Adipose tissue (tissue), 3 donors: Measurements from ENCODE around the gene CDC14B. TPM values are rescaled to one million over a fixed set of nuclear protein-coding genes. Genes with fewer than 3 reads are reported as not detected.

Experiments
- H3K27ac ChIP-seq: one replicate; pipeline ENCODE4 v1.5.1; 2013; ENCODE audit warnings: low read depth, low read length
- WGBS, 3 donors: extraction: QIAGEN DNeasy Blood & Tissue Kit; methylation state at CpG; one replicate each; pipeline ENCODE4 v1.1.7; 2013; 5-methylcytosine and 5-hydroxymethylcytosine counted together
- polyA plus RNA-seq, 3 donors: library from polyadenylated mRNA; stranded (reverse); fragments of 200-250 nt; gene quantifications; one replicate each; pipeline ENCODE4 v1.2.3, GENCODE V29; 2013
- donor health status: healthy with polysubstance abuse.
- donor health status: Bipolar disorder and iron deficiency.
- donor health status: healthy.

Gene CDC14B
- polyA plus RNA-seq, 3 donors = 7.8 to 15.7 (median 10.5) TPM

DNA sequence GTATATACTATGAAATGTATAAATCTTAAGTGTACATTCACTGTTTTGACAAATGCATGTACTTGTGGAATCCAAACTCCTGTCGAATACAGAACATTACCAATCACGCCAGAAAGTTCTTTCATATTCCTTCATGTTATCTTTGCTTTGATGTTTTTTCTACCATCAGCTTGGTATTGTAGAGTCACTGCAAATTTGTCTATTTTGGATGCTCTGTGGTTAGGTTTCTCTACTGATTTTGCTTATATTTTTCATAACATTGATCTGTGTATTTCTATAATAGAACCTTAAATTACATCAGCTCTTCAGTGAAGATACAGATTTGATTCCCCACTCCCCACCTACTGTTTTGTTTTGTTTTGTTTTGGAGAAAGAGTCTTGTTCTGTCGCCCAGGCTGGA is 138.9 kb downstream of the CDC14B start:
- H3K27ac ChIP-seq = no peak overlapping the region
- 96 to 98% (median 98%) methylated on average over 3 of the region's 3 CpGs for WGBS, 3 donors

DNA sequence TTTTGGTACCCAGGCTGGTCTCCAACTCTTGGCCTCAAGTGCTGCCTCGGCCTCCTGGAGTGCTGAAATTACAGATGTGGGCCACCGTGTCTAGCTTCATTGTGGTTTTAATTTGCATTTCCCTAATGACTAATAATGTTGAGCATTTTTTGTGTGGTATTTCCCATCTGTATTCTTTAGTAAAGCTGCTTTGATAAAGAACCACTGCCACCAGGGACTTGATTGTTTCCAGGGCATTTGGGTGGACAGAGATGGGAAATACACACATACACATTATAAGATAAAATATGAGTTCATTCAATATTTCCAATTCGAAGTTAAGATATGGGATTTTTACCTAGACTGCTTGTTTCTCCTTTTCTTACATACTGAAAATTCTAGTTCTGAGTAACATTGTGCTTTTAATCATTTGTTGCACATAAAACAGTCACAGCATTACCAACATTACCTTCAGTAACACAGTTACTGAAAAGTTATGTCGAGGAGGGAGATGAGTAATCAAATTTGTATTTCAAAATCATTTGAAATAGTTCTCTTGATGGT is 140.7 kb downstream of the CDC14B start:
- H3K27ac ChIP-seq = no peak overlapping the region
- WGBS, 3 donors = 64 to 81% (median 68%) methylated on average over 4 of the region's 4 CpGs

DNA sequence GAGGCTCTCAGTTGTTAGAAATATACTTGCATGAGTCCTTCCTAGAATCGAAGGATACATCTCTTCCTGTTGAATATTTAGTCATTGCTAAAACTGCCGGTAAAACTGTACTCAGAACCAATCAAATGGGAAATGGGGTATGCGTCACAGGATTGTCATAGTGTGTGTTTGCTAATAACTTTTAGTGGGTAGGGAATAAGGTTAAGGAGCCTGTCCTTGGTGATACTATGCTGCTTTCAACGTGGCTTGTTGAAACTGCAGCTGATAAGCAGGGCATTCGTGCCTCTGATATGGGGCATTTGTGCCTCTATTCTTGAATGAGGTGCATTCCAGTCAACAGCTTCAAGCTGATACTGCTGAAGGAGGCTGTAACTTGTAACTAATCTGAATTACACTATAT is 143.1 kb downstream of the CDC14B start:
- no peak overlapping the region for H3K27ac ChIP-seq
- 65 to 80% (median 78%) methylated on average over 5 of the region's 5 CpGs for WGBS, 3 donors

DNA sequence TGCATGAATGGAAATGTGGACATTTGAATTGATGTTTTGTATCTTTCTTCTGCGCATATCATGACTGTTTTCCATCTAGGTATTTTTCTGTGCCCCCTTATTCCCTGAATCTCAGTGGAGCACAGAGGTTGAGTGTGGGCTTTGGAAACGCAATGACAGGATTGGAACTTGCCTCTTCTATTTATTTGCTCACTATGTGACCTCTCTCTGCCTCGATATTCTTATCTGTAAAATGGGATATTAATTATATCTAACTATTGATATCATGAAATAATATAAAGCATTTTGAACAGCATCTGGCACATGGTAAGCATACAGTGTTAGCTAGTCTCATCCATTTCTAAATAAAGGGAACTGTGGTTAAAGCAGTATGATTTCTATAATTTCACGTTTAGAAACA is 143.6 kb downstream of the CDC14B start:
- 75 to 94% (median 90%) methylated on average over 4 of the region's 4 CpGs for WGBS, 3 donors
- no peak overlapping the region for H3K27ac ChIP-seq

DNA sequence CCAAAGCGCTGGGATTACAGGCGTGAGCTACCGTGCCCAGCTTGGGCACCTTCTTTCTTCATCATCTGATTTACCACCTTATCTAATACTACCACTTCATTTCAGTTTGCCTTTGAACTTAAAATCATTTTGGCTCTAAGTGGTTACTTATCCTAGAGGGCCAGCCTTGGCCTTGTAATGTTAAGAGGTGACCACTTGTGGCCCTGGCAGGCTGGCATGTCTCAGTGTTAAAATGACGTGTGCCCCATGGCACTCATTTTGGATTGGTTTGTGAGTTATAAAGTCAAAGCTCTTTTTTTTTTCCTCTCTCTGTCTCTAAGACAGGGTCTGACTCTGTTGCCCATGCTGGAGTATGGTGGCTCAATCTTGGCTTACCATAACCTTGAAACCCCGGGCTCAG is 151.9 kb downstream of the CDC14B start:
- 93 to 98% (median 94%) methylated on average over 5 of the region's 5 CpGs for WGBS, 3 donors

DNA sequence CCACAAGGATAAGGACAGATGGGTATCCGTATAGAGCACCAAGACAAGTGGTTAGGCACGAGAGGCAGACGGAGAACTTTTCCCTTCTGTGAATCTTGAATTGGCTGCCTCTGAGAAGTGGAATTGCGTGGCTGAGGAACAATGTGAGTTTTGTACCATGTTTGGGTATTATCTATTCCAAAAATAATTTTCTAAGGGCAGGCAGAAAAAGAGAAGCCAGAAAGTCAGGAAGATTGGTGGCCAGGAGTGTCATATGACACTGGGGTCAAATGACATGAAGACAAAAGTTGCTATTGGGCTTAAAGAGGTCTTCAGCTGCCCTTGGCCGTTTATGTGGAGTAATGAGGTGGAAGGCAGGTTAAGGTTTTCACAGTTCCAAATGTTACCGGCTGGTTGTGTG is 155.2 kb downstream of the CDC14B start:
- 80 to 88% (median 86%) methylated on average over 6 of the region's 6 CpGs for WGBS, 3 donors
- H3K27ac ChIP-seq = no peak overlapping the region

More for the DNA sequence above, 151.9 kb downstream of the CDC14B start:
- no peak overlapping the region for H3K27ac ChIP-seq

GRCh38 chr9:96462541-96462940 is 157.1 kb downstream of the CDC14B start:
- no peak overlapping the region for H3K27ac ChIP-seq
- 91 to 98% (median 96%) methylated on average over 6 of the region's 6 CpGs for WGBS, 3 donors

DNA sequence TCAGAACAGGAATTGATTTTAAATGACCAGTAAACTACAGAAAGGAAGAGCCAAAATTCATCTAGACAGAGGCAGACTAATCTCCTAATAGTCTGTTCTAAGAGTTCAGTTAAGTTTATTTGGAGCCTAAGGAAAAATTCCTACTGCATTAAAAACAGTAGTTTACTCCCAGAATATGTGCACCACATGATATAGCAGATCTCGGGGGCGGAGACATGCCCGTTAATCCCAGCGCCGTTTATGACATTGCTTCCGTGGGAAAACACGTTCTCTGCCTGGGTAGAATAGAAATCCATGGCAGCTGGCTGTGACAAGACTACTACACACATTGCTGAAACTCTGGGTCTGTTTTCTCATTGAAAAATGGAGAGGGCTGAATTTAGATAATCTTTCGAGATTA is 158.3 kb downstream of the CDC14B start:
- WGBS, 3 donors = 87 to 92% (median 89%) methylated on average over 8 of the region's 8 CpGs

DNA sequence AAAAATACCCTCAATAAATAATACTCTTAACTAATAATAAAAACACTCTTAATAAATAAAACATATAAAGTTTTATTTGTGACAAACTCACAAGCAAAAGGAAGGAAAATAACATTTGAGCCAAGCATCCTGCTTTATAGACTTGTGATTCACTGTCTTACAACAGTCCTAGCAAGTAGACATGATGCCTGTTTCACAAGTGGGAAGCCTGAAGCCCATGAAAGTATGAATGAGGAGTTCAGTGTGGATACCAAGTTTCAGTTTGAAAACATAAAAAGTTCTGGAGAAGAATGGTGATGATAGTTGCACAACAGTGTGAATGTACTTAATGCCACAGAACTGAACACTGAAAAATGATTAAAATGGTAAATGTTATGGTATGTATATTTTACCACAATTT is 158.8 kb downstream of the CDC14B start:
- no peak overlapping the region for H3K27ac ChIP-seq

More for the DNA sequence above, 158.3 kb downstream of the CDC14B start:
- H3K27ac ChIP-seq = no peak overlapping the region

GRCh38 chr9:96460470-96460869 is 159.2 kb downstream of the CDC14B start:
- 87 to 90% (median 89%) methylated on average over 5 of the region's 5 CpGs for WGBS, 3 donors
- no peak overlapping the region for H3K27ac ChIP-seq

- 95 to 98% (median 96%) methylated on average over 7 of the region's 7 CpGs for WGBS, 3 donors
- no peak overlapping the region for H3K27ac ChIP-seq
Observed at GRCh38 chr9:96459268-96460007, 160.2 kb downstream of the CDC14B start.

DNA sequence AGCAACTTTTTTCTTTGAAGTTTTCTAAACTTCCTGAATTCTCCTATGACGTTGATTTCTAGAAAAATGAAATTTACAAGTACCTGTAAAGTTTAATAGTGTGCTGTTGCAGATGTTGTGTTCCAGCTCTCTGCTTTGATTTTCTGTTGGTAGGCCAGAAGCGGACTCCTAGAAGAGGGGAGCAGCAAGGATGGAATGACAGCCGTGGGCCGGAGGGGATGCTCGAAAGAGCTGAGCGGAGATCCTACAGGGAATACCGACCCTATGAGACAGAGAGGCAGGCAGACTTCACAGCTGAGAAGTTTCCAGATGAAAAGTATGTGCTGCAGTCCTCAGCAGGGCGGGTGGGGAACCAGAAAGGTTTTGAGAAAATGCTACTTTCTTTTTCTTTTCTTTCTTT is 161.4 kb downstream of the CDC14B start:
- 91 to 93% (median 93%) methylated on average over 8 of the region's 8 CpGs for WGBS, 3 donors
- H3K27ac ChIP-seq = no peak overlapping the region

DNA sequence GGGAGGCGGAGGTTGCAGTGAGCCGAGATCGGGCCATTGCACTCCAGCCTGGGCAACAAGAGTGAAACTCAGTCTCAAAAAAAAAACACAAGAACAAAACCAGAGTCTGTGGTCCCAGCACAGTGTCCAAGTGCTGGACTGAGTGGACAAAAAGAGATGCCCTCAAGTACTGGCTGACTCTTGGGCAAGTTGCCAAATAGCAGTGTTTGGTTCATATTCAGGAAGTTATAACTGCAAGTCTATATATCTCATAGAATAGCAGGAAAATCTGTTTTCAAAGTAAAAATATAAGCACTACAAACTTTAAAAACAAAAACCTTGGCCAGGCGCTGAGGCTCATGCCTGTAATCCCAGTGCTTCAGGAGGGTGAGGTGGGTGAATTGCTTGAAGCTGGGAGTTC is 162.4 kb downstream of the CDC14B start:
- no peak overlapping the region for H3K27ac ChIP-seq
- 90 to 96% (median 96%) methylated on average over 4 of the region's 4 CpGs for WGBS, 3 donors

- 54 to 72% (median 56%) methylated on average over 2 of the region's 2 CpGs for WGBS, 3 donors
Observed at GRCh38 chr9:96453625-96454024, 166.0 kb downstream of the CDC14B start.

DNA sequence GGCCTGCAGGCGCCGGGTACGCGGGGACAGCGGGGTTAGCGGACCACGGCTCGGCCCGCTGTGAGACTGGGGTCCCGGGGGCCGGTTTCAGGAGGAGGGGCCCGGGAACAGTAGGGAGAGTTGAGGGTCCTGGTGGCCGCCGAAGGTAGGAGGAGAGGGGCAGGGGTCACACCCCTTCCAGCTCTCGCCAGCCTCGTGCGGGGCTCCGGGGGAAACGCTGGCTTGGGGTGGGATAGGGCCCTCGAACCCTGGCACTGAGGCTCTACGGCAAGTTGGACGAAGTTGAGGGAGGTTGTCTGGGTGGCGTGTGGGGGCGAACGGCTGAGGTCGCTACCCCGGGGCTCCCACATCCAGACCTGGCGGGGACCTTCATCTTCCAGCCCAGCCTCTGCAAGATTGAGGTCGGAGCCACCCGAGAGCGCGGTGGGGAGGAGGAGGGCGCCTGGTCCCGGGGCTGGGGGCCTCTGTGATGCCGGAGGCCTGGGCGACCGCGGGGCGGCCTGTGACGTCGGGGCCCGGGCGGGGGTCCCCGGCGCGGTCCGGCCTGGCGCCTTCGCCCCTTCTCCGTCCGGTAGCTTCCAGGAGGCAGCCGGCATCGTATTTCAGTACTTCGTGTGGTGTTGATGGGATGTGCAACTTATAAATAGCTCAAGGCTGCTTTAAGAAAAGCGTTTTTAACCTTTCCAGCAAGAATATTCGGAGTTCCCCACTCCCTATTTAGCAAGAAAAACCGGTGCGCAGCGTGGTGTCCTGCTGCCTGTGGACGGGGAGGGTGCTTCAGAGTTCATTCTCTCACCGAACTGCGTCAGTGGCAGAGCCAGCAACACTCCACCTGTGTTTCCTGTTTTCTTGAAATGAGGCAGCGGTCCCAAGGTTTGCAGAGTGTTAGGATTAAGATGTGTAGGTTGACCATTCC is 168.8 kb downstream of the CDC14B start:
- 1 to 2% (median 2%) methylated on average over 63 of the region's 63 CpGs for WGBS, 3 donors
- H3K27ac ChIP-seq = no peak overlapping the region

More at GRCh38 chr9:96453625-96454024, 166.0 kb downstream of the CDC14B start:
- no peak overlapping the region for H3K27ac ChIP-seq

Other genes with a start within 250 kb of the CDC14B start
- 10 to 100 TPM; 10.5 to 21.7 (median 18.3) TPM for gene SLC35D2, start 236.1 kb downstream of the CDC14B start, polyA plus RNA-seq
- under 1 TPM; 0.22 to 0.71 (median 0.51) TPM for gene ZNF367, start 201.5 kb downstream of the CDC14B start, polyA plus RNA-seq
- 10 to 100 TPM in 2 of 3 donors, 1 to 10 TPM in 1; 3.1 to 17.9 (median 10.9) TPM for gene HABP4, start 169.7 kb downstream of the CDC14B start, polyA plus RNA-seq
- 10 to 100 TPM in 2 of 3 donors, 1 to 10 TPM in 1; 5.1 to 26.4 (median 15.7) TPM for gene PRXL2C, start 35.5 kb upstream of the CDC14B start, polyA plus RNA-seq
- gene ZNF510, start 158.2 kb upstream of the CDC14B start, polyA plus RNA-seq = 1 to 10 TPM; 2.7 to 5.7 (median 3.0) TPM
- gene ZNF782, start 234.7 kb upstream of the CDC14B start, polyA plus RNA-seq = 1 to 10 TPM in 2 of 3 donors, under 1 TPM in 1; 0.67 to 2.5 (median 1.1) TPM